LNCAP (cell line): ENCODE data around the gene GABBR2.

ENCODE experiments used
- CTCF ChIP-seq: fragments of 450-650 bp; IDR thresholded peaks from 2 replicates; pipeline ENCODE4 v1.5.1; 2017; ENCODE audit warnings: mild to moderate bottlenecking

The GABBR2 gene

GRCh38 chr9:98573749-98574278, 134.9 kb downstream of the GABBR2 start:
- TF ChIP-seq CTCF = no peak

- no peak for TF ChIP-seq CTCF
Observed at GRCh38 chr9:98572796-98573195, 135.9 kb downstream of the GABBR2 start.

- TF ChIP-seq CTCF = no peak
Observed at GRCh38 chr9:98572054-98572627, 136.6 kb downstream of the GABBR2 start.

GRCh38 chr9:98571643-98572042, 137.1 kb downstream of the GABBR2 start:
- TF ChIP-seq CTCF = no peak

- TF ChIP-seq CTCF = no peak
Observed at GRCh38 chr9:98570663-98571440, 137.9 kb downstream of the GABBR2 start.

- no peak for TF ChIP-seq CTCF
Observed at GRCh38 chr9:98570055-98570454, 138.7 kb downstream of the GABBR2 start.

- no peak for TF ChIP-seq CTCF
Observed at GRCh38 chr9:98569491-98569890, 139.2 kb downstream of the GABBR2 start.
